Hepatic stellate cell (primary cell): Measurements from ENCODE around the gene TNFSF11.

Source experiments
- DNase-seq: peaks from one replicate; pipeline ENCODE4 v3.0.0; 2011; ENCODE audit warnings: low spot score

TNFSF11 gene

DNA sequence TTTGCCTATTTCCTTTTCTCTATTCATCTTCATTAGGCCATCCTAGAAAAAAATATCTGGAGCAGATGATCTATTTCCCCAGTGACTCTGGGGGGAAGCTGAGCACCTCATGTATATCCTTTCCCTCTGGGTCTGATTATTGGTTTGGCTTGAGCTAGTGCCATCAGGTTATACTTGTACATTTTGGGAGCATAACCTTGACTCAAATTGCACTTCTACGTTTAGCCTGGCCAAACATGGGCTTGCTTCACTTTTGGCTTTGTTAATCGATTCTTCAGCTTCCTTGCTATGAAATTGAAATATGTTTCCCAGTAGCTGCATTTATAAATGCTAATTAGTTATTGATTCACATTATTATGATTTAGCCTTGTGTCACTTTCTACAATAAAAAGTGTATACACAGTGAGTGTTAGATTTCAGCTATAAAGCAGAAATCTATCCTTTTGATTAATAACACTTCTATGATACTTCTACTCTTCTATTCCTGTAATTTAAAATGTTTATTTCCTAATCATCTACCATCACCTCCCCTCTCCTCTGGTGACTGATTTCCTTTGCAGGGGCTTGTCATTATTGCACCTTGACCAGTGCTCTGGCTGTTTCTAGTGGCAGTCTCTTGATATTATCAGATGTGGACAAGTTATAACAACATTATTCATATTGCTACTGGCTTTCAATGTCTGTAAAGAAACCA, 37.3 kb downstream of the TNFSF11 start:
- no peak for DNase-seq

DNA sequence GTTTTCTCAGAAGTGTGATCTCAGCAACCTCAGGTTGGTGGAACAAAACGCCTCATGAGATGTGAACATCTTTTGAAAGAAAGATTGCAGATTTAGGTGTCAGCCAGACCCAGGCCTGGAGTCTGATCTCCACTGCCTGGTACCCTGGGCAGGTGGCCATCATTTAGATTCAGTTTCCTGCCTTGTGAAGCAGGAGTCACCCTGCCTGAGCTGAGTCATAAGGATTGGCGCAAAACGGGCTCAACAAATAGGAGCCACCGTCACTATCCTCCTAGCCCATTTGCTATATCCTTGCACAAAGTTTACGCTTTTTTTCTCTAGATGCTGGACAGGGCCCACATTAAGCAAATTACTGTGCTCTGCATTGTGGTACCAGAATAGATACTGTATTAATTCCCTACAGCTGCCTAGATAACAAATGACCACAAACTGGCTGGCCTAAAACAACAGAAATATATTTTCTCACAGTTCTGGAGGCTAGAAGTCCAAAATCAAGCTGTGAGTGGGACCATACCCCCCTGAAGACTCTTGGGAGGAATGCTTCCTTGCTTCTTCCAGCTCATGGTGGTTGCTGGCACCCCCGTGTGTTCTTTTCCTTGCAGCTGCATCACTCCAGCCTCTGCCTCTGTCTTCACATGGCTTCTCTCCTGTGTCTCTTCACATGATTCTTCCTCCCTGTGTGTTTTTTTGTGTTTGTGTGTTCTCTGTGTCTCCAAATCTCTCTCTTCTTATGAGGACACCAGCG, 38.2 kb downstream of the TNFSF11 start:
- no peak for DNase-seq

DNA sequence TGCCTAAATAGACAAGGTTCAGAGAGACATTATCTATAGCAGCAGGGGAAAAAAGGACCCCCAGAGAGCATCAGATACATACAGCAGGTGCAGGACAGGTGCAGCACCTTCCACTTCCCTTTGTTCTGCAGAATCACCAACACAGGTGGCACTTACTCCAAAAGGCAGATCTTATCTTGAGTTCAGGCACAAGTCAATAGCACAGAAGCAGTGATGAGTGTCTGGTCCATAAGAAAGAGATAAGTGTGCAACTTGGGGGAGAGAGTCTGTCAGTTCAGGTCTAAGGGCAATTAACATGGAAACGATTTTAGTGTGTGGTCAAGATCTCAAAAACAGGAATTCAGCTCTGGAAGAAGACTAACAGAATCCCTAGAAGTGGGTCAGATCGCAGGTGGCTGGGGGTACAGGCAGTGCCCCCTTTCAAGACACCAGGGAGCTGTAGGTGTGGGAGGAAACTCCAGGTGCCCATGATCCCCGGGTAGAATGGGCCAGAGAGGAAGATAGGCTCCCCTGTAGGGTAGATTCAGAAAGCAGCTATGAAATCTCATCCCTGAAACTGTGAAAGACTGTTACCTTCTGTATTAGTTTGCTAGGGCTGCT, 40.6 kb downstream of the TNFSF11 start:
- DNase-seq, result no peak

DNA sequence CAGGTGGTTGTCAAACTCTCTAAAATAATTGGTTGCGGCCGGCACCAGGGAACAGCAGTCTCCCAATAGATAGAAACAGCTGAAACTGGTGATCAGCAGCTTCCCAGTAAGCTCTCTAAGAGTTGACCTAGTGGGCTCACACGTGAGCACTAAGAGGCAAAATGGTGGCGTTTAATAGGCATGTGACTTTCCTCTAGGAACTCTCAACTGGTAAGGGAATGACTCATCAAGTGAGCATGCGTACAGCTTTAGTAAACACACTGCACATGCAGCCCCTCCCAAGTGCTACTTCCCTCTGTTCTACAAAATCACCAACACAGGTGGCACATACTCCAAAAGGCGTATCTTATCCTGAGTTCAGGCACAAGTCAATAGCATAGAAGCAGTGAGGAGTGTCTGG, 41.7 kb downstream of the TNFSF11 start:
- no peak for DNase-seq

DNA sequence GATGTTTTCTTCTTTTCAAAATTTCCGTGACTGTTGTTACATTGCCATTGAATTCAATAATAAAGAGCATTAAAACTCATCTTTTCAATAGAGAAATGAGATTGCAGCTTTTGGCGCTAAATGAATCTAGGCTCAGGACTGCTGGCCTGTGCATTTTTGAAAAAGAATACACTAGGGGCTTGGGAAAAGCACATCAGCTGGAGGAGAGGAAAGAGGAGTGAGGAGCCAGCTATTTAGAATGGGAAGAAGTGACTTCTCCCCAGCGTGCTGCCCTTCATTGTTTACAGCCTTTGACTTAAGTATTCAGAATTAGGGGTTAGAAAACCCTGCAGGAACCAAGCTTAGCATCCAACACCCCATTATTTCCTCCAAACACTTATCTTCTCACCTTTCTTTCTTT, 43.3 kb downstream of the TNFSF11 start:
- DNase-seq, result no peak

DNA sequence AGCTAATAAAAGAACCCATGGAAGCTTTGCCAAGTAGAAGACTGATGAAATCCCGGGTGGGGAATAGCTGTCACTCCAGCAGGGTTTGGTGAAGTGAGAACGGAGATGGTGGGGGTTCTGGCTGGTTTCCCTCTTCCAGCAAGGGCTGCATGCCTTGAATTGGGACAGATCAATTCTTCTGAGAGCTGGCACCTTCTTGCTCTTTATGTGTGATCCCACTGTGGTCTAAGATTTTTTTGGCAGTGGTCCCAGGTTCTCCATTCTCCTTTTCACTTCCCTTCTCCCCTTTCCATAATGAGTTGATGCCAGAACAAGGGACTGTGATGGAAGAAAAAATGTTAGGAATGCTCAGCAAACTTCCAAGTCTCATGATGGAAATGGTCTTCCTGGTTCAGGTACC, 50.0 kb downstream of the TNFSF11 start:
- DNase-seq, result no peak

DNA sequence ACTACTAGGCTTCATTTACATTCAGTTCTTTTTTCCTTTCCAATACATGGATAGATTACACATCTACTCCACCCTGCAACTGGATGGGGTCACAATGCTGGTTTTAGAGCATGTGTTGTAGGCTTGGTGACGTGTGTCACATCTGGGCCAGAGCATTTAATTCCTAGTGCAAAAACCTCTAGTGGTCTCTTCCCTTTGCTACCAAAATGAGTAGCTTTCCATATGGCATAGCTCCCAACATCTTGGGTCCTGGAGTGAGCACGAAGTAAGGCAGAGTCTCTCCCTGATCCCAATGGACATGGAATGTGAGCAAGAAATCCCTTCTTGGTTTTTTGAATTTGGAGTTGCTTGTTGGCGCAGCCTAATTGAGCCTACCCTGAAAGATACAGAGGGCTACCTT, 51.7 kb downstream of the TNFSF11 start:
- DNase-seq, result no peak

DNA sequence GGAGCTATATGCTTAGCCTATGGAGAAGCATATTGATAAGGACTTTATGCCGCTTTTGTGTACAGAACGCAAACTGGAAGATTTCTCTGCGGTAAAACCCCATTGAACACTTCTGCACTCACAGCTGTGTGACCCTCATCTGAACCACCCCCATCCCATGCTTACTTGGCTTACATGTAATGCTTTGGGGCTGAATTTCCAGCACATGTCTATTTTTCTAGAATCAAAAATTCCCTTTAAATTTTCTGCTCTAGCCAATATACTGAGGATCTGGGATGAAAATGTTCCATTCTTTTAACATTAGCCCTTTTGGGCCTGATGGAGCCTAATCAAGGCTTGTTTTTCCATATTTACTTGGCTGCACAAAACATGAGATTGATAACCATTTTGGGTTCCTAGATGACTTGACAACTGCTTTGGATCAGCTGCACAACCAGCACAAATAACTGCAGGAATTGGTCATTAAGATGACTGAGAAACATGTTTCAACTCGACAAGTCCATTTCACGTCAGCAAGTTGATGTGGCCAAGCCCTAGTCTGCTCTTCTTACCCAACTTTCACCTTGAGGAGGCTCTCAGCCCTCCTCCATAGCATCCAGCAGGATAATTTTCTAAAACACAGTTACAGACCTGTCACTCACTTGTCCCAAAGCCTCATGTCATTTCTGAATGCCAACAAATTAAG, 52.4 kb downstream of the TNFSF11 start:
- no peak for DNase-seq

DNA sequence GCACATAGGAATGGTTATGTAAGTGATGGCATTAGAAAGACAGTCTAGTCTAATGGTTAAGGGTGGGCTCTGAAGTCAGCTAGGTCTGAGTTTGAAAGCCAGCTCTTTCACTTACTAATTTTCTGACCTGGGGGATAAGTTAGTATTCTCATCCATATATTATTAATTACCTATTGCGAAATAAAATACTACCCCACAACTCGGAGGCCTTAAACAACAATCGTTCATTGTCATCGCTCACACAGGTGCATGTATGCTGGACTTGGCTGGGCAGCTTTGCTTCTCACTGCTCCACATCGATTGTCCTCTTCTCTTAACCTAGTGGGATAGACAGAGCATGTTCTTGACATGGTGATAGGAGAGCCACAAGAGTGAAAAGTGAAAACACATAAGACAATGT, 54.7 kb downstream of the TNFSF11 start:
- DNase-seq, result no peak

DNA sequence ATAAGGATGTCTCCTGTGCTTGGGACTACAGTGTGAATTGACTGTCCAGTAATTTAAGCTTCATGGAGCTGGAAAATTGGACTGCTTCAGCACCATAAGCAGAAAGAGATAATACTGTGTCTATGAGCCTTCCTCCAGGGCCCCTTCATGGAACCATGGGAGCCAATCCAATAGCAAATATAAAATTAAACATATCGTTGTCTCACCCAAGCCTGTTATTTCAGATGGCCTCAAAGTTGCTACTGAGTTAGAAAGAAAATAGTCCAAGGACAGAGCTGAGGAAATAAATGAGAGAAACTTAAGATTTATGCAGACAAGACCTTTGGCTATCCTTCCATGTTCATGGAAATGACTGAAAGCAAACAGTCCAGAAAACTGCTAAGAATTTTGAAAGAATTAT, 57.2 kb downstream of the TNFSF11 start:
- DNase-seq, result no peak

DNA sequence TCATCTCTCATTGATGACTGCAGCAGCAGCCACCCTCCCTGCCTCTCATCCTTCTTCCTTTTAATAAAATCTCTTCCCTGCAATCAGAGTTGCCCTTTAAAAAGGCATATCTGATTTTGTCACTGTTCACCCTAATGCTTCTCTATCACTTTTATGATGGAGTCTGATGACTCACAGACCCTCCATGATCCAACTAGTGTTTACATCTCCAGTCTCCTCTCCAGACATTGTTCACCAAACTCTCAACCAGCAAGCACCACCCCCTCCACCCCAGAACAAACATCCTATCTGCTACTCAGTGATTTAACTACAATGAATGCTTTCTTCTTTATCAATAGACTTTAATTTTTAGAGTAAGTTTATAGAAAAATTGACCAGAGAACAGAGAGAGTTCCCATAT, 59.5 kb downstream of the TNFSF11 start:
- no peak for DNase-seq

DNA sequence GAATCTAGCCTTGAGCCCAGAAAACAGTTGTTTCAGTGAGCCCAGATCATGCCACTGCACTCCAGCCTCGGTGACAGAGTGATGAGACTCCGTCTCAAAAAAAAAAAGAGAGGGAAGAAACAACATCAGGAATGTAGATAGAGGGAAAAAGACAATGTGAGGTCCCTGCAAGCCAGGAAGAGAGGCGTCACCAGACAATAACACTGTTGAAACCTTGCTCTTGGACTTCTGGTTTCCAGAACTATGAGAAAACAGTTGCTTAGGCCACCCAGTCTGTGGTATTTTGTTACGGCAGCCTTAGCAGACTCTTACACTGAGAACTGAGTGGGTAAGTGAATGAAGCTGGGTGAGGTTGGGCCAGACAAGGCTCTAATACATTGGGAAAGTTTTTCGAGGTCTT, 64.1 kb downstream of the TNFSF11 start:
- no peak for DNase-seq

DNA sequence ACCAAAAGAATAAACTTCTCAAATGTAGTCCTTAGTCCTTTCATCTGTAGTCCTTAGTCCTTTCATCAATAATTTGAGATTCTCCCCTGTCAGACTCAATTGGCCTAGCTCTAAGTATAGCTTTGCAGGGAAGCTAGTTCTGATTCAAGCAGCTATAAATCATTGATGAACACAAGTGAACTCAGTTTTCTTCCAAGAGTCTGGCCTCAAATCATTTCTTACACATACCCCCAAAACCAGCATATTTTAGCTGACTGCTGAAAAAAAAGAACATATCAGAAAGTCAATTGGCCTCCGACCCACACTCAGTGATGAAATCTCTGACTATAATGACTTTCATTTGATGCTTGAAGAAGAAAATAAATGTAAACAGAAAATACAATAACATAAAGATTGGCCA, 64.9 kb downstream of the TNFSF11 start:
- no peak for DNase-seq

DNA sequence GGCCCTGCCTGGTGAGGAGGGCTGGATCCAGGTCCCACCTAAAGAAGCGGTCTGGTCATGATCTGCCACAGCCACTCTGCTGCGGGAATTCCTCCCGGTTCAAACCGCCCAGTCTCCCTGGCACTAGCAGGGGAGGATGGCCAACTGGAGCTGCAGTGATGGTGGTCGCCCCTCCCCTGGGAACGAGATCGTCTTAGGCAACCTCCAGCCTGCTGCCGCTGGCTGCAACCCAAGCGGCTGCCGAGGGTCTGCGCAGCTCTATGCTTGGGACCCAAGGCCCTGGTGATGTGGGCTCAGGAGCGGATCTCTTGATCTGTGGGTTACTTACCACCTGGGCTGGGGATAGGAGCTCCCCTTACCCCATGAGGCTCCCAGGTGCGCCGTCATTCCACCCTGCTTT, 69.1 kb downstream of the TNFSF11 start:
- no peak for DNase-seq

DNA sequence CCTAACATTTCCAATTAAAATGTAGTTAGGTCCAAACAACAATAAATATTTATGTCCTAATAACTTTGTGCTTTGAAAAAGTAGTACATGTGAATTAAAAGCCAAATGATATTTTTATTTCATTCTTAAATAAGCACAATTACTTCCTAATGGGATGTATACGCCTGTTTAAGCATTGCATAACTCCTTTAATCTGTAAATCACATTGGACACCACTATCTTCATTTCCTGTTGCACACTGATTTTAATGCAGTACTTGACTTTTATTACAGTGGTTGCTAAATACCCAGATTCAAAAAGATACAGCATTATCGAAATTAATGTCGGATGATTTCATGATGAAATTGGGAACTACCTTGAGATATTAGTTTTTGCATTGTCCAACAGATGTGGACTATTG, 70.9 kb downstream of the TNFSF11 start:
- no peak for DNase-seq

DNA sequence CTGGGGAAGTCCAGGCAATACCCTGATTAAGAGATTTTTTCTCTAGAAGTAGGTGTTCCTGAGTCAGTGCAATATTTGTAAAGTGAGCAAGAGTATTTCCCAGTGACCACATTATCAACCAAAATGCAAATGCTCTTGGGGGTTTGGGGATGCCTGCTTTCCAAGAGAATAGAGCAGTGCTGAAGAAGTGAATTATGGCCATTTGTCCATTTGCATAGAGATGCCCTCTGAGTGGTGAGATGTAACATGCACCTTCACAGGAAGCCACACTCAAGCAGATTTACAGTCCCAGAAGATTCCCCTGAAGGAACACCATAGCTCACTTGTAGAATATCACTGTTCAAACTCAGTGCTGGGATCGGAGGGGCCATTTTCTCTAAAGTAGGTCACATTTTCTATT, 71.8 kb downstream of the TNFSF11 start:
- no peak for DNase-seq

DNA sequence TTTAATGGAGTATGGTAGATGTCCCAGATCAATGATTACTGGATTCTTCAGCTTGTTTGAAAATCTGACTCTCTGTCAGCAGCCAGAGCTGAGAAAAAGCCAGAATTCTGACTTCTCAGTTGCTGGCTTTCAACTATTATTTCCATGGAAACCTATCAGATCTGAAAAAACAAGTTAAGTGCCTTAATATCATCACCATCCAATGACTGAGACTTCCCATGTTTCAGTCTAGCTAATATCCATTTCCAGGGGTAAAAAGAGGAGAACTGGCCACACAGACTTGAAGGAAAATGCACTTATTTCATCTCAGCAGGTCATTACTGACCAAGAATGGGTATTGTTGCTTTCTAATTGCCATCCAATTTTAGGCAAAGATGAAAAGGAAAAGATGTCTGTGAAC, 75.2 kb downstream of the TNFSF11 start:
- no peak for DNase-seq

DNA sequence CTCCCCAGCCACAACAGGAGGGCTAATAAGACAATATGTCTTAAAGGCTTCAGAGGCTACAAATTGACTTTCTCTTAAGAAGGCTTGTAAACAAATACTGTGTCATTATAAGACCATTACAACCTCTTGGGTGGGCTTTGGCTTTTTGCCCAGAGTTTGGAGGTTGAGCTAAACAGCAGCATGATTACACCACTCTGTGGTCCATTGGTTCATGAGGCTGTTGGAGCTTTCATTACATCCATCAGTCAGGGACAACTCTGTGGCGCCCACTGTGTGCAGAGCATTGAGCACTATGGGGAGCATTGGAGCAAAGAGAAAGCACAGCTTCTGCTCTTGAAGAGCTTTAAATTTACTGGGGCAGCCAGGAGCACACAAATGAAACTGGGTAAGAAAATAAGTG, 75.9 kb downstream of the TNFSF11 start:
- DNase-seq, result no peak

DNA sequence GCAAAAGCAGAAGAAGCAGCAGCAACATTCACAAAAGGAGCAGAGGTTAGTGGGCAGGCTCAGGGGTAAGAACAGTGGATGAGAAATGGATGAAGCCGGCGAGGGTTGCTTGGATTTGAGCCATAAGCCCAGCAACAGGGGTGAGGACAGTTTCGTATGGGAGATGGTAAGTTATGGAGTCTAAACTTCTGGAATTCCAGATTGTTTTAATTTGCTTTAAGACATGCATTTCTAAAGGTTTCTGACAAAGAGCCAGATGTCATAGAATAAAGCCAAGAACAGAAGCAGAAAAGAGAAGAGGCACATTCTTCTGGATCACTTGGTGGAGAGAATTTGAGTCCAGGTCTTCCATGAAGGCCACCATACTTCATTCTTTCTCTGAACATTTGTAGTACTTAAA, 76.6 kb downstream of the TNFSF11 start:
- DNase-seq, result no peak

DNA sequence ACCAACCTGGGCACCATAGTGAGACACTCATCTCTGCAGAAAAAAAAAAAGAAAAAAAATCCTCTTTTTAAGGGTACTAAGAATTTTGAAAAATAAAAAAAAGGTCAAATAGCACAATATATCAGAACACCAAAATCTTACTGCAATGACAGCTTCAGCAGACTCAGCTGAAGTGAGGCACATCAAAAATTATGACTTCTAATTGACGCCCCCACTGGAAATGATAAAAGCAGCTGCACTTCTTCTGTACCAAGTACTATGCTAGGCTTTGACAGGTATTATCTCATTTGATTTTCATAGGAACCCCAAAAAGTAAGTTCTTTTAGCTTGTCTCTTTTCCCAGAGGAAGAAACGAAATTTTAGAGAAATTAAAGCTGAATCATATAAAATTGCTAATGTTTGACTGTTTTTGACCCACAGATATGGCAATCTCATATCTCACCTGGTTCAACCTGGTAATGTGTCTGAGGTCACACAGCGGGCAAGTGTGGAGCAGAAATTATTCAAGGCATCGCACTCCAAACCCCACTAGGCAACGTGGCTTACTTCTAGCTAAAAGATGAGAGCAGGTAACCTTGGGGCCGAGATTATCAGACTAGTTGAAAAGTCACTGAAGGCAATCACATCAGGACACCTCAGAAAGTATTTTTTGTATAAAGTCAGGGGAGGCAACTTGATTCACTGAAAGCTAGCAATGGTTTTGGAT, 78.1 kb downstream of the TNFSF11 start:
- DNase-seq, result no peak

DNA sequence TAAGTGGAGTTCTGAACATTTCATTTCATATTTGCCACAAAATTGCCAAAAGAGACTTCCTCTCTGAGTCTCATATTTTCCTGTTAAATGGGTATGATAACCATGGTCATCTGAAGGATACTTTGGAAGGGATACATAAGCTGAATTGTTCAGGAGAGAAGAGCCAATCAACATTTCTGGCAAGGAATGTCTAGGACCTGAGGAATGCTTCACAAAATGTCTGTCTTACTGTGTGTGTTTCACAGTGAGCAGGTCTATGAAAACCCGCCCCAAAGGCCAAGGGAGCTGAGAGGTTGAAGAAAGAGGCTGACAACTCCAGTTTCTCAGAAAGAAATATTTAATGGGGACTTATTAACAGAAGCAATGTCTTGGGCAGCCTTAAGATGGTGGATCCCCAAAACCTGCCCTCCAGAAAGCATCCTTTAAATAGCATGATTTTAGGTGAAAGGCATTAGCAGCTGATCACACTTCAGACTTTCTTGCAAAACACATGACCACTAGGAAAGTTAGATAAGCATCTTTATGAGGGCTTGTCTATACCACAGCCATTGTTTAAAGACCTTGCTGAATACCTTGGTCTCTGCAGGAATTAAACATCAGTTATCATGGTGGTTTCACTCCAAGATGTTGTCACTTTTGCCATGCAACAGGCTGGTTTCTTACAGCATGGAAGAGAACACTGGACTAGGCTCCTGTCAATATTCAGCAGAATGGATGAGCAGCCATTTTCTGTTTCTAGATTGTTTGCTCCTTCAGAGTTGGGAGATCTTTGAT, 78.9 kb downstream of the TNFSF11 start:
- no peak for DNase-seq

DNA sequence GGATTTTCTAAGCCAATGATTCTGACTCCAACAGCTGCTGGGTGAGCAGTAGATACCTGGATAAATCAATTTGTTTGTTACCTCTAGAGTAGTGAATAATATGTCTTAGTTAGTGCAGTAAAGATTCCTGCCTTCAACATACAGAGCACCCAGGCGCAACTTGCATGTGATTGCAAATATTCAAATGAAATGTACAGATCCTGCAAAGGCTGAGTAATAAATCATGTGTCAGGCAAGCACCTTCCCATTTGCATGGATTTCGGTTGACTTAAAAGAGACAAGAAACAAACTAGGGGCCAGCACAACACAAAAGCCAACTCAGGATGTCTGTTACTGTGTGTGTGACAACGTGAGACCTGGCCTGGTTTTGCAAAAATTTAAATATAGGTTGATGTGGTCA, 79.7 kb downstream of the TNFSF11 start:
- DNase-seq, result no peak
